ENCODE results near the gene RPLP1.

RPLP1 gene

DNA sequence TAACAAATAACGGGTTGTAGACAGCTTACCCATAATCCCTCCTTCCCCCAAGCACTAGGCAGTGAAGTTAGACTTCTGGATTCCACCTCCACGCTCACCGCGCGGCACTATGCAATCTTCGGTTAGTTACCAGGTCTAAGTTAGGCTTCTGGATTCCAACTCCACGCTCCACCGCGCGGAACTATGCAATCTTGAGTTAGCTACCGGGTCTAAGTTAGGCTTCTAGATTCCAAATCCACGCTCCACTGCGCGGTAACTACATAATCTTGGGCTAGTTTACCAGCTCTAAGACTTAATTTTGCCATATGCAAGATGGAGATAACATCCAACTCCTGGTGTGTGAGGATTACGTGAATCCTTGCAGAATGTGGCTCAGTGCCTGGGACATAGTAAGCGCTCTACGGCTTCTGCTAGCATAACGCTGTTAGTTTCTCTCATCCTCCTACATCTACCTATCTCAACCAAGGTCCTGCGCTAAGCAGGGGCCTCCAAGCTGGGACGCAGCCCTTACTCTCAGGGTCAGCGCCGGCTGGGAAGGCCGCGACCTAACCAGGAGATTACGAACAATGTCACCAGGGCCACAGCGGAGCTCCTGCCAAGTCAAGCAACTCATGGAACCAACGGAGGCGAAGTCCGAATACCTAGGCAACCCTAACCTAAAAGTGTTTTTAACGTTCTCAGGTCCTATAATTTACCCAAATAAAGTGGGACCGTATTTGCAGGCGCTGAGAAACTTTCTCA is 497 bp upstream of the RPLP1 start:
- Histone ChIP-seq H3K79me2 (peaks cover 12% of the 10 kb centered on the region), H3K36me3 (ENCODE audit: control insufficient read depth, insufficient read depth, low read length) (no peaks in the 10 kb centered on the region), H3K4me3 (ENCODE audit: low read depth, low read length) (peak overlapping the region; percentile 95), H2AFZ (peak overlapping the region; percentile 79), H3K27me3 (ENCODE audit: control insufficient read depth, insufficient read depth, low read length) (no peaks in the 10 kb centered on the region), H3K4me2 (ENCODE audit: low read length) (peak overlapping the region; percentile 99), H3K9ac (no peak overlapping the region), H3K4me1 (peaks cover 14% of the 10 kb centered on the region), H3K9me3 (ENCODE audit: control insufficient read depth, low read length) (peaks cover 4% of the 10 kb centered on the region), H3K27ac (peak overlapping the region; percentile 86)
- TF ChIP-seq, protein P1, sequence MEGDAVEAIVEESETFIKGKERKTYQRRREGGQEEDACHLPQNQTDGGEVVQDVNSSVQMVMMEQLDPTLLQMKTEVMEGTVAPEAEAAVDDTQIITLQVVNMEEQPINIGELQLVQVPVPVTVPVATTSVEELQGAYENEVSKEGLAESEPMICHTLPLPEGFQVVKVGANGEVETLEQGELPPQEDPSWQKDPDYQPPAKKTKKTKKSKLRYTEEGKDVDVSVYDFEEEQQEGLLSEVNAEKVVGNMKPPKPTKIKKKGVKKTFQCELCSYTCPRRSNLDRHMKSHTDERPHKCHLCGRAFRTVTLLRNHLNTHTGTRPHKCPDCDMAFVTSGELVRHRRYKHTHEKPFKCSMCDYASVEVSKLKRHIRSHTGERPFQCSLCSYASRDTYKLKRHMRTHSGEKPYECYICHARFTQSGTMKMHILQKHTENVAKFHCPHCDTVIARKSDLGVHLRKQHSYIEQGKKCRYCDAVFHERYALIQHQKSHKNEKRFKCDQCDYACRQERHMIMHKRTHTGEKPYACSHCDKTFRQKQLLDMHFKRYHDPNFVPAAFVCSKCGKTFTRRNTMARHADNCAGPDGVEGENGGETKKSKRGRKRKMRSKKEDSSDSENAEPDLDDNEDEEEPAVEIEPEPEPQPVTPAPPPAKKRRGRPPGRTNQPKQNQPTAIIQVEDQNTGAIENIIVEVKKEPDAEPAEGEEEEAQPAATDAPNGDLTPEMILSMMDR (IDR thresholded peaks at IDR 0.05) = no peak

GRCh38 chr15:69454953-69455352 is 2.3 kb downstream of the RPLP1 start:
- Histone ChIP-seq H3K27ac (no peak overlapping the region), H3K9ac (no peak overlapping the region), H3K79me2 (peaks cover 12% of the 10 kb centered on the region), H3K4me2 (ENCODE audit: low read length) (no peak overlapping the region), H3K36me3 (ENCODE audit: control insufficient read depth, insufficient read depth, low read length) (no peaks in the 10 kb centered on the region), H3K9me3 (ENCODE audit: control insufficient read depth, low read length) (peaks cover 4% of the 10 kb centered on the region), H3K27me3 (ENCODE audit: control insufficient read depth, insufficient read depth, low read length) (no peaks in the 10 kb centered on the region), H3K4me1 (peaks cover 14% of the 10 kb centered on the region), H2AFZ (no peak overlapping the region), H3K4me3 (ENCODE audit: low read depth, low read length) (no peak overlapping the region)
- TF ChIP-seq, protein P1 (IDR thresholded peaks at IDR 0.05) = no peak

DNA sequence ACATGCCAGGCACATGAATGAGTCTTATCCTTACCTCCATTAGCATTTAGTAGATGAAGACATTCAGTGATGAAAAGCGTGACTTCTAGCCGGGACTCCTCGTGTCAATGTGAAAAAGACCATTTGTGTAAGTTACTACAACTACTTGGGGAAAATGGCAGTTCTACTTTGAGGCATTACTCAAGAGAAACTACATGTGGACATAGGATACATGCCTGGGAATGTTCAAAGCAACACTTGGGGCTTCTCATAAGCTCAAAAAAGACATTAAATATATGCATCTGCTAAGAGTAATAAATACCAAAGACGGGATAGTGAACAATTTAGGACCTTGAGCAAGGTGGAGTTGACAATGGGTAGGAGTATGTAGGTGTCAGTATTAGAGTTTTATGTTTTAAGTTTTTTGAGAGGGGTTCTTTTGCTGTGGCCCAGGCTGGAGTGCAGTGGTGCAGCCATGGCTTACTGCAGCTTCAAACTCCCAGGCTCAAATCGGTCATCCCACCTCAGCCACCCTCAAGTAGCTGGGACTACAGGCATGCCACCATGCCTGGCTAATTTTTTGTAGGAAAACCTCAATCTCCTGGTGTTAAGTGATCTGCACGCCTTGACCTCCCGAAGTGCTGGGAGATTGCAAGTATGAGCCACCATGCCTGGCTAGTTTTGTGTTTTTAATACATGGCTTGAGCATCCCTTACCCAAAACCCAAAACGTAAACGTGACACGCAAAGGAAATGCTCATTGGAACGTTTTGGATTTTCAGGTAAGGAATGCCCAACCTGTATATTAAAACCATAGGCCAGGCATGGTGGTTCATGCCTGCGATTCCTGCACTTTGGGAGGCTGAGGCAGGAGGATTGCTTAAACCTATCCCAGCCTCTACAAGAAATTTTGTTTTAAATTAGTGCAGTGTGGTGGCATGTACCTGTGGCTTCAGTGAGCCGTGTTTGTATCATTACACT is 3.9 kb downstream of the RPLP1 start:
- H3K36me3 ChIP-seq (ENCODE audit: control insufficient read depth, insufficient read depth, low read length) = no peaks in the 10 kb centered on the region
- H3K9ac ChIP-seq = no peak overlapping the region
- peaks cover 4% of the 10 kb centered on the region for H3K9me3 ChIP-seq (ENCODE audit: control insufficient read depth, low read length)
- no peak overlapping the region for H3K4me3 ChIP-seq (ENCODE audit: low read depth, low read length)
- no peaks in the 10 kb centered on the region for H3K27me3 ChIP-seq (ENCODE audit: control insufficient read depth, insufficient read depth, low read length)
- TF ChIP-seq, protein P1 (IDR thresholded peaks at IDR 0.05) = no peak
- H3K27ac ChIP-seq = no peak overlapping the region
- no peak overlapping the region for H3K4me2 ChIP-seq (ENCODE audit: low read length)
- no peak overlapping the region for H2AFZ ChIP-seq
- H3K4me1 ChIP-seq = peaks cover 14% of the 10 kb centered on the region
- H3K79me2 ChIP-seq = peaks cover 12% of the 10 kb centered on the region

- Histone ChIP-seq H3K4me2 (ENCODE audit: low read length) (no peak overlapping the region), H3K4me1 (peaks cover 11% of the 10 kb centered on the region), H3K79me2 (peaks cover 12% of the 10 kb centered on the region), H3K9me3 (ENCODE audit: control insufficient read depth, low read length) (no peaks in the 10 kb centered on the region), H3K36me3 (ENCODE audit: control insufficient read depth, insufficient read depth, low read length) (no peaks in the 10 kb centered on the region), H2AFZ (no peak overlapping the region), H3K9ac (no peak overlapping the region), H3K4me3 (ENCODE audit: low read depth, low read length) (no peak overlapping the region), H3K27ac (no peak overlapping the region), H3K27me3 (ENCODE audit: control insufficient read depth, insufficient read depth, low read length) (no peaks in the 10 kb centered on the region)
- TF ChIP-seq, protein P1 (IDR thresholded peaks at IDR 0.05) = no peak
Measured at GRCh38 chr15:69457304-69458280, 5.0 kb downstream of the RPLP1 start.
